NCI-H2196 (cell line): ENCODE measurements around the gene EXD2.
"Not testable (repeated sequence)": the region's sequence is repeated elsewhere in the genome, so short reads cannot be mapped to it uniquely, and the experiment has no call there.

Experiments used
- DNase-seq: peaks from one replicate; lab custom pipeline; 2025; ENCODE audit not compliant: unreplicated experiment; lab: John Stamatoyannopoulos, UW

Gene EXD2

GRCh38 chr14:69191340-69192111, at the start of gene EXD2:
EXD2 (plus strand) TSS chr14:69191498; CDS start chr14:69209471, 17,973 bp downstream.
- DNase-seq, result peak; percentile 94

- DNase-seq, result no peak
Observed at GRCh38 chr14:69141550-69141949, 49.7 kb upstream of the EXD2 start.

GRCh38 chr14:69142101-69142500, 49.2 kb upstream of the EXD2 start:
- no peak for DNase-seq

GRCh38 chr14:69149461-69150244, 41.6 kb upstream of the EXD2 start:
- DNase-seq, result no peak

GRCh38 chr14:69151458-69152180, 39.7 kb upstream of the EXD2 start:
- DNase-seq, result peak; percentile 65

- peak; percentile 47 for DNase-seq
Observed at GRCh38 chr14:69152181-69152901, 39.0 kb upstream of the EXD2 start.

GRCh38 chr14:69152902-69153151, 38.5 kb upstream of the EXD2 start, which contains the start of gene DCAF5:
DCAF5 (minus strand) TSS chr14:69153119; CDS start chr14:69152978, 141 bp downstream.
- no peak for DNase-seq

- DNase-seq, result peak; percentile 93
Observed at GRCh38 chr14:69153152-69153872, 38.0 kb upstream of the EXD2 start.

GRCh38 chr14:69153873-69154270, 37.4 kb upstream of the EXD2 start:
- DNase-seq, result peak; percentile 28

GRCh38 chr14:69154779-69155178, 36.5 kb upstream of the EXD2 start:
- DNase-seq, result no peak

- DNase-seq, result no peak
Observed at GRCh38 chr14:69156224-69156623, 35.1 kb upstream of the EXD2 start.

- DNase-seq, result no peak
Observed at GRCh38 chr14:69161590-69161989, 29.7 kb upstream of the EXD2 start.

GRCh38 chr14:69165787-69166186, 25.5 kb upstream of the EXD2 start:
- not testable (repeated sequence) for DNase-seq

GRCh38 chr14:69170839-69171238, 20.5 kb upstream of the EXD2 start:
- DNase-seq, result no peak

- DNase-seq, result no peak
Observed at GRCh38 chr14:69171569-69171968, 19.7 kb upstream of the EXD2 start.

- DNase-seq, result no peak
Observed at GRCh38 chr14:69175130-69175529, 16.2 kb upstream of the EXD2 start.

- no peak for DNase-seq
Observed at GRCh38 chr14:69181491-69181890, 9.8 kb upstream of the EXD2 start.

- DNase-seq, result not testable (repeated sequence)
Observed at GRCh38 chr14:69182580-69182979, 8.7 kb upstream of the EXD2 start.

- DNase-seq, result no peak
Observed at GRCh38 chr14:69183735-69184134, 7.6 kb upstream of the EXD2 start.

- DNase-seq, result no peak
Observed at GRCh38 chr14:69190191-69190590, 1.1 kb upstream of the EXD2 start.
